H1 (cell line): ENCODE data around the gene CHTF8. TPM values are rescaled to one million over a fixed set of nuclear protein-coding genes. Genes with fewer than 3 reads are reported as not detected.

ENCODE experiments used
- CTCF ChIA-PET: fragments of 300-600 bp; sonication (Branson Sonifier 250); formaldehyde crosslinking; loops from one replicate; lab custom pipeline; 2021; ENCODE audit not compliant: partially characterized antibody; lab: Charles Lee
- POLR2A ChIA-PET: fragments of 300-600 bp; sonication (Branson Sonifier 250); formaldehyde crosslinking; loops from one replicate; lab custom pipeline; 2021; ENCODE audit warnings: inconsistent platforms; ENCODE audit not compliant: partially characterized antibody; lab: Charles Lee
- DNase-seq, 2 experiments: peaks; one replicate each; pipeline versions ENCODE4 v3.0.0 to v3.0.0-alpha.2; 2010 to 2022; ENCODE audit warnings: low spot score in 2 of 2, low read depth in 1 of 2, mixed read lengths in 1 of 2
- FAIRE-seq: peaks from 2 replicates; lab custom pipeline; 2011; peaks lifted over from hg19 to GRCh38; lab: Jason Lieb, UNC
- H2AFZ ChIP-seq: 2 replicates; pipeline ENCODE4 v1.8.1; 2012; ENCODE audit warnings: low read length, inconsistent platforms
- H2AK5ac ChIP-seq: 2 replicates; pipeline ENCODE4 v1.6.1; 2013; ENCODE audit warnings: low read depth, low read length
- H2BK120ac ChIP-seq: replicated peaks from 2 replicates; pipeline ENCODE3; 2013; ENCODE audit warnings: low read depth, low read length, inconsistent platforms
- H2BK12ac ChIP-seq: 2 replicates; pipeline ENCODE4 v1.6.1; 2013; ENCODE audit warnings: low read depth, low read length
- H2BK15ac ChIP-seq: 2 replicates; pipeline ENCODE4 v1.6.1; 2013; ENCODE audit warnings: low read length
- H2BK20ac ChIP-seq: 2 replicates; pipeline ENCODE4 v1.6.1; 2013; ENCODE audit warnings: low read length
- H2BK5ac ChIP-seq: 2 replicates; pipeline ENCODE4 v1.6.1; 2013; ENCODE audit warnings: low read depth, low read length
- H3K14ac ChIP-seq: 2 replicates; pipeline ENCODE4 v1.6.1; 2013; ENCODE audit warnings: inconsistent platforms; ENCODE audit not compliant: insufficient read length
- H3K18ac ChIP-seq: 2 replicates; pipeline ENCODE4 v1.6.1; 2013; ENCODE audit warnings: low read length; ENCODE audit errors: extremely low read depth
- H3K23ac ChIP-seq: 2 replicates; pipeline ENCODE4 v1.6.1; 2013; ENCODE audit warnings: inconsistent platforms; ENCODE audit not compliant: insufficient read length
- H3K23me2 ChIP-seq: 2 replicates; pipeline ENCODE4 v1.6.1; 2013; ENCODE audit warnings: low read depth, low read length
- H3K27ac ChIP-seq: 2 replicates; pipeline ENCODE4 v1.6.1; 2011; ENCODE audit warnings: low read depth, low read length, inconsistent platforms
- H3K27me3 ChIP-seq, 4 experiments: replicated peaks in 1 of 4; 1 replicate in 1 of 4; 2 replicates in 3 of 4; pipeline versions ENCODE4 v1.6.1 to v1.8.1; 2011 to 2013; ENCODE audit warnings: low read length in 3 of 4, mild to moderate bottlenecking in 3 of 4, inconsistent platforms in 2 of 4, mixed read lengths in 2 of 4, moderate library complexity in 1 of 4; ENCODE audit not compliant: control insufficient read depth in 3 of 4, insufficient read depth in 3 of 4; ENCODE audit errors: extremely low read depth in 1 of 4
- H3K36me3 ChIP-seq, 4 experiments: 2 replicates each; pipeline versions ENCODE4 v1.6.1 to v1.8.1; 2011 to 2013; ENCODE audit warnings: mild to moderate bottlenecking in 4 of 4, low read length in 3 of 4, moderate library complexity in 2 of 4, control low read depth in 1 of 4, inconsistent platforms in 1 of 4; ENCODE audit not compliant: insufficient read depth in 4 of 4, control insufficient read depth in 2 of 4
- H3K4ac ChIP-seq: replicated peaks from 2 replicates; pipeline ENCODE3; 2013; ENCODE audit warnings: low read length, low read depth, mixed read lengths, inconsistent platforms; ENCODE audit not compliant: insufficient read length
- H3K4me1 ChIP-seq, 4 experiments: replicated peaks in 1 of 4; 1 replicate in 1 of 4; 2 replicates in 3 of 4; pipeline versions ENCODE4 v1.6.1 to v1.8.1; 2011 to 2013; ENCODE audit warnings: low read length in 3 of 4, inconsistent platforms in 2 of 4, mixed read lengths in 1 of 4; ENCODE audit not compliant: insufficient read depth in 4 of 4, control insufficient read depth in 3 of 4
- H3K4me2 ChIP-seq, 2 experiments: 2 replicates each; pipeline versions ENCODE4 v1.6.1 to v1.8.1; 2011 to 2013; ENCODE audit warnings: low read depth in 2 of 2, low read length in 2 of 2, control low read depth in 1 of 2, inconsistent platforms in 1 of 2, mild to moderate bottlenecking in 1 of 2; ENCODE audit not compliant: insufficient read depth in 1 of 2
- H3K4me3 ChIP-seq, 4 experiments: fragments of 200-600, 300-600 bp in 1 of 4; sonication (generic), shearing (Covaris generic), sonication (Bioruptor Twin) in 1 of 4; 2 replicates each; pipeline versions ENCODE4 v1.5.1 to v1.8.1; 2011 to 2016; ENCODE audit warnings: low read length in 4 of 4, low read depth in 3 of 4, control low read depth in 2 of 4, inconsistent platforms in 2 of 4, mild to moderate bottlenecking in 2 of 4, mixed read lengths in 1 of 4, moderate library complexity in 1 of 4; ENCODE audit not compliant: insufficient read depth in 2 of 4; ENCODE audit errors: extremely low read depth in 1 of 4
- H3K56ac ChIP-seq: replicated peaks from 2 replicates; pipeline ENCODE3; 2013; ENCODE audit warnings: low read depth, mild to moderate bottlenecking, mixed read lengths, low read length, inconsistent platforms; ENCODE audit not compliant: insufficient read length
- H3K79me1 ChIP-seq: 2 replicates; pipeline ENCODE4 v1.6.1; 2013; ENCODE audit warnings: low read depth, low read length, control low read depth
- H3K79me2 ChIP-seq, 2 experiments: 2 replicates each; pipeline versions ENCODE4 v1.6.1 to v1.8.1; 2012 to 2013; ENCODE audit warnings: low read length in 2 of 2, mild to moderate bottlenecking in 2 of 2, inconsistent platforms in 1 of 2; ENCODE audit not compliant: insufficient read depth in 2 of 2, control insufficient read depth in 1 of 2
- H3K9ac ChIP-seq, 4 experiments: replicated peaks in 1 of 4; 1 replicate in 1 of 4; 2 replicates in 3 of 4; pipeline versions ENCODE4 v1.6.1 to v1.8.1; 2011 to 2013; ENCODE audit warnings: low read depth in 3 of 4, low read length in 3 of 4, control low read depth in 2 of 4, mild to moderate bottlenecking in 2 of 4, moderate library complexity in 2 of 4, inconsistent platforms in 1 of 4; ENCODE audit errors: extremely low read depth in 1 of 4
- H3K9me3 ChIP-seq, 2 experiments: 2 replicates each; pipeline versions ENCODE4 v1.6.1 to v1.8.1; 2012 to 2013; ENCODE audit warnings: mild to moderate bottlenecking in 2 of 2, moderate library complexity in 2 of 2, control low read depth in 1 of 2, inconsistent platforms in 1 of 2, low read depth in 1 of 2, low read length in 1 of 2, mixed read lengths in 1 of 2; ENCODE audit not compliant: insufficient read depth in 2 of 2
- H4K20me1 ChIP-seq, 2 experiments: replicated peaks in 1 of 2; 2 replicates each; pipeline versions ENCODE3 to v1.8.1; 2011 to 2013; ENCODE audit warnings: inconsistent platforms in 2 of 2, low read length in 2 of 2, mild to moderate bottlenecking in 1 of 2; ENCODE audit not compliant: insufficient read depth in 2 of 2, control insufficient read depth in 1 of 2
- H4K5ac ChIP-seq: 2 replicates; pipeline ENCODE4 v1.6.1; 2013; ENCODE audit warnings: low read length, low read depth, mixed read lengths, inconsistent platforms; ENCODE audit not compliant: insufficient read length
- H4K8ac ChIP-seq: 2 replicates; pipeline ENCODE4 v1.8.0; 2013; ENCODE audit warnings: mild to moderate bottlenecking, moderate library complexity, low read length, inconsistent platforms; ENCODE audit not compliant: insufficient read depth; ENCODE audit errors: extremely low read depth
- H4K91ac ChIP-seq: replicated peaks from 2 replicates; pipeline ENCODE3; 2013; ENCODE audit warnings: low read length, mixed read lengths, inconsistent platforms; ENCODE audit not compliant: insufficient read length
- CTBP2 ChIP-seq: IDR thresholded peaks from 2 replicates; pipeline ENCODE4 v1.7.0; 2011; ENCODE audit warnings: borderline replicate concordance, mild to moderate bottlenecking, moderate library complexity, mixed read lengths, low read length; ENCODE audit not compliant: insufficient read depth, insufficient read length
- EP300 ChIP-seq, 2 experiments: IDR thresholded peaks; 1 replicate in 1 of 2; 2 replicates in 1 of 2; pipeline ENCODE4 v1.6.1; 2011 to 2012; ENCODE audit warnings: low read depth in 2 of 2, low read length in 2 of 2, mild to moderate bottlenecking in 2 of 2, borderline replicate concordance in 1 of 2, inconsistent platforms in 1 of 2, moderate library complexity in 1 of 2
- RFX5 ChIP-seq: IDR thresholded peaks from 2 replicates; pipeline ENCODE4 v1.6.1; 2011; ENCODE audit warnings: low read depth, low read length, improper control_type of control experiment, borderline replicate concordance
- RNF2 ChIP-seq: fragments of 200-900, 300-1000 bp; sonication (generic); IDR thresholded peaks from 2 replicates; pipeline ENCODE4 v1.7.1; 2016; ENCODE audit warnings: borderline replicate concordance, low read depth, mild to moderate bottlenecking, antibody characterized with exemption, low read length; ENCODE audit not compliant: poor library complexity, severe bottlenecking; ENCODE audit errors: missing control alignments
- SIRT6 ChIP-seq: IDR thresholded peaks from one replicate; pipeline ENCODE4 v1.7.1; 2012; ENCODE audit warnings: low read length, inconsistent platforms
- SRF ChIP-seq: IDR thresholded peaks from 2 replicates; pipeline ENCODE4 v1.6.1; 2011; ENCODE audit warnings: mild to moderate bottlenecking, low read depth, low read length, moderate library complexity
- TBP ChIP-seq: IDR thresholded peaks from 2 replicates; pipeline ENCODE4 v1.6.1; 2011; ENCODE audit warnings: low read depth, low read length, improper control_type of control experiment
- WGBS, 2 experiments: shearing (Covaris generic) in 1 of 2; methylation state at CpG; one replicate each; pipeline versions ENCODE4 v1.1.6 to v1.1.7; 2013 to 2015; ENCODE audit warnings: low lambda C conversion rate in 2 of 2, mixed read lengths in 2 of 2, inconsistent platforms in 1 of 2, low coverage in 1 of 2, missing lambda C conversion rate in 1 of 2; ENCODE audit not compliant: insufficient replicate concordance in 2 of 2, insufficient coverage in 1 of 2, insufficient read length in 1 of 2; ENCODE audit errors: extremely low coverage in 1 of 2, missing lambda C conversion rate in 1 of 2; 5-methylcytosine and 5-hydroxymethylcytosine counted together
- polyA plus RNA-seq, 7 experiments: library from polyadenylated mRNA; depleted of rRNA in 3 of 7; stranded (reverse) in 5 of 7; unstranded in 2 of 7; fragments of >200 nt in 5 of 7; fragments of 200-250 nt in 2 of 7; gene quantifications; 1 replicate in 5 of 7; 2 replicates in 1 of 7; 4 replicates in 1 of 7; pipeline versions ENCODE4 v1.2.1 to v1.2.3, GENCODE V29; 2011 to 2013; ENCODE audit warnings: missing spikeins in 2 of 7, mixed read lengths in 2 of 7
- total RNA-seq: library from RNA; stranded (reverse); fragmentation: NEBNext Ultra II Directional; extraction: Animal tissue kit (Norgen Biotek cat#: 25700); gene quantifications from 2 replicates; pipeline ENCODE4 v1.2.1, GENCODE V29; 2021
- TF ChIP-seq, protein P1 (sequence below): IDR thresholded peaks from 2 replicates; pipeline ENCODE4 v1.6.1; 2011; ENCODE audit warnings: low read length, improper control_type of control experiment

The CHTF8 gene
- total and polyA plus RNA-seq, 2 of the 8 experiments (the other 6 are each of a cell fraction or from before 2014, with no cell fraction given) = 114 to 138 TPM

DNA sequence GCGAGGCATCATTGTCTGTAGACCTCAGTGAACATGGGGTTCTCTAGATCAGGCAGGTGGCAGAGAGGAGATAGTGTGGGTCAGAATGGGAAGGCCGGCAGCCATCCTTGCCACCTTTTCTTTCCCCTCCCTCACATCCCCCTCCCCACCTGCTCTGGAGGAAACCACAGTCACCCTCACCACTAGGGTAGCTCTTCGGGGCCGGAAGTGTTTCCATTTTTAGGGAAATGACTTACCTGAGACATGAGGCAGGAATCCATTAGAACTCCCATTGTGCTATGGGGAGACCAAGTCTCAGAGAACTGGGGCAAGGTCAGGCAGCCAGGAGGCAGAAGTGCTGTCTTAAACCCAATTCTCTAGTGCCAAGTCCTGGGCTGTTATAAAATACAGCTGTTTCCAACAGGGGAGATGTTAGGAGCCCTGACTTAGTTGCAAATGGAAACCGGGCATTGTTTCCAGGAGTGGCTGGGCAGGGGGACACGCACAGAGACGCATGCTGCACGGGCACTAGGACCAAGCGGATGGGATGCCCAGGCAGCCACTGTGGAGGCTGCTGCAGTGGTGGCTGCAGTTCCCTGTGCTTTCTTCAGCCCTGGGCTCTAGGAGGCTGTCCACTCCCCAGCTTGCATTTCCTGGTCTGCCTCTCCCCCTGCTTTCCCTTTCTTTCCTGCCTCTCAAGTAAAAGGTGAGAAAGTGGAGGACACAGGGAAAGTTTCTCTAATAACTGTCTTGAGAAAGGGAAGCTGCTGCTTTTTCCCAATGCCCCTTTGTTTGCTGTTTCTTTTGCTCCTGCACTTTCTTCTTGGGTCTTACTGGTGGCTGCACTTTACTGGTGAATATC is 24.1 kb downstream of the CHTF8 start:
- H3K14ac ChIP-seq = peak overlapping the region; percentile 20
- peak overlapping the region; percentile 93; the same call in 1 of the 2 replicates for H2BK5ac ChIP-seq
- H3K27ac ChIP-seq = no peak overlapping the region; the same call in 1 of the 2 replicates
- peak overlapping the region; percentile 53 to 65 (median 61) for H3K9ac ChIP-seq
- peak overlapping the region; percentile 10 for H4K5ac ChIP-seq
- H3K56ac ChIP-seq = no peak overlapping the region
- H2BK15ac ChIP-seq = peak overlapping the region; percentile 88; the same call in 1 of the 2 replicates
- CTCF ChIA-PET = interaction anchor here (0.5 to 10.6 kb wide), 22 partner anchors 8 to 261 kb away, joined by 3 to 174 read pairs (median 5); partner anchors contain the start of gene UTP4
- peaks cover 21% of the 10 kb centered on the region for H3K23me2 ChIP-seq
- peak overlapping the region; percentile 45 for H3K4ac ChIP-seq
- H3K4me3 ChIP-seq = peak overlapping the region; percentile 60 to 82 (median 75)
- peaks cover 4 to 20% (median 12%) of the 10 kb centered on the region in 4 experiments for H3K4me1 ChIP-seq
- peak overlapping the region; percentile 90 for H4K91ac ChIP-seq
- H3K36me3 ChIP-seq = peaks cover 7 to 32% (median 24%) of the 10 kb centered on the region in 4 experiments
- no peak overlapping the region for H2AFZ ChIP-seq
- H4K20me1 ChIP-seq = peaks cover 7 to 14% of the 10 kb centered on the region in 2 experiments
- H2BK20ac ChIP-seq = peak overlapping the region; percentile 93; the same call in 1 of the 2 replicates
- FAIRE-seq = no peak
- H3K79me1 ChIP-seq = peaks cover 19% of the 10 kb centered on the region
- H3K18ac ChIP-seq = peak overlapping the region; percentile 93
- H4K8ac ChIP-seq = peak overlapping the region; percentile 46; the same call in 1 of the 2 replicates
- H3K4me2 ChIP-seq = peak overlapping the region; percentile 92 to 98
- H3K27me3 ChIP-seq = no peaks in the 10 kb centered on the region
- POLR2A ChIA-PET = interaction anchor here (0.6 to 6.1 kb wide), 26 partner anchors 8 to 578 kb away, joined by 3 to 38 read pairs (median 4); partner anchors contain the start of genes CHTF8 and UTP4
- DNase-seq = no peak
- peaks cover 11 to 51% of the 10 kb centered on the region in 2 experiments; a peak in 3 of 4 replicates for H3K79me2 ChIP-seq
- no peak overlapping the region for H3K23ac ChIP-seq
- H2AK5ac ChIP-seq = peak overlapping the region; percentile 56; the same call in 1 of the 2 replicates
- WGBS, 2 experiments = 14% methylated on average over 8 of the region's 9 CpGs; no CpG with 5 or more reads in 1 of the 2 experiments
- H2BK120ac ChIP-seq = no peak overlapping the region
- H3K9me3 ChIP-seq = no peaks in the 10 kb centered on the region
- H2BK12ac ChIP-seq = peak overlapping the region; percentile 98; the same call in 1 of the 2 replicates
- TF ChIP-seq SRF (no peak), SIRT6 (no peak), TBP (no peak), RNF2 (no peak), CTBP2 (peak; percentile 26), EP300 (IDR thresholded peaks at IDR 0.05; ENCODE audit: borderline replicate concordance in 1 of 2, low read depth in 2 of 2, low read length in 2 of 2) (no peak), RFX5 (no peak)
- TF ChIP-seq, protein P1, sequence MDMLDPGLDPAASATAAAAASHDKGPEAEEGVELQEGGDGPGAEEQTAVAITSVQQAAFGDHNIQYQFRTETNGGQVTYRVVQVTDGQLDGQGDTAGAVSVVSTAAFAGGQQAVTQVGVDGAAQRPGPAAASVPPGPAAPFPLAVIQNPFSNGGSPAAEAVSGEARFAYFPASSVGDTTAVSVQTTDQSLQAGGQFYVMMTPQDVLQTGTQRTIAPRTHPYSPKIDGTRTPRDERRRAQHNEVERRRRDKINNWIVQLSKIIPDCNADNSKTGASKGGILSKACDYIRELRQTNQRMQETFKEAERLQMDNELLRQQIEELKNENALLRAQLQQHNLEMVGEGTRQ = no peak
